HEK293T (cell line): Measurements from ENCODE around the gene POLR1E.

Experiments used
- FOXK2 ChIP-seq: fragments of 450-650 bp; IDR thresholded peaks from 2 replicates; pipeline ENCODE4 v1.6.1; 2016; ENCODE audit warnings: mild to moderate bottlenecking
- HDGF ChIP-seq: fragments of 450-650 bp; IDR thresholded peaks from 2 replicates; pipeline ENCODE4 v1.6.1; 2017; ENCODE audit warnings: antibody characterized with exemption, borderline replicate concordance
- SP1 ChIP-seq: fragments of 450-650 bp; IDR thresholded peaks from 2 replicates; pipeline ENCODE4 v1.6.1; 2017

DNA sequence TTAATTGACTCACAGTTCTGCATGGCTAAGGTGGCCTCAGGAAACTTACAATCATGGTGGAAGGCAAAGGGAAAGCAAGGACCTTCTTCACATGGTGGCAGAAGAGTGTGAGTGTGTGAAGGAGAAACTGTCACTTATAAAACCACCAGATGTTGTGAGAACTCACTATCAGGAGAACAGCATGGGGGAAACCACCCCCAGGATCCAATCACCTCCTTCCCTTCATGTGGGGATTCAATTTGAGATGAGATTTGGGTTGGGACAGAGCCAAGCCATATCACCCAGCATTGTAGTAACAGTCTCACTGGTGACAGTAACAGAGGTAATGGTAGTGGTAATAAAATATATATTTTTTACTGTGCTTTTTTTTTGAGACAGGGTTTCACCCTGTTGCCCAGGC lies 38.6 kb upstream of the POLR1E start:
- TF ChIP-seq SP1 = no peak
- TF ChIP-seq FOXK2 = no peak
- no peak for TF ChIP-seq HDGF
